NCI-H1694 treated with DMSO at 0.1 percent for 48 hours (cell line): Measurements from ENCODE around the gene SKP1.

Source experiments
- DNase-seq: peaks from one replicate; lab custom pipeline; 2025; lab: John Stamatoyannopoulos, UW

Gene SKP1

GRCh38 chr5:134113902-134114875 lies 62.6 kb downstream of the SKP1 start, which contains the start of gene TCF7:
Gene TCF7 (plus strand): TSS chr5:134114681. CDS start chr5:134114907, 226 bp downstream.
- peak; percentile 49 for DNase-seq

GRCh38 chr5:134113363-134113889 lies 63.3 kb downstream of the SKP1 start:
- DNase-seq: no peak

- no peak for DNase-seq
Measured at GRCh38 chr5:134112726-134113362, 63.9 kb downstream of the SKP1 start.

GRCh38 chr5:134111741-134112647 lies 64.8 kb downstream of the SKP1 start:
- no peak for DNase-seq

- DNase-seq: peak; percentile 59
Measured at GRCh38 chr5:134110382-134110781, 66.4 kb downstream of the SKP1 start.

GRCh38 chr5:134107779-134108178 lies 69.0 kb downstream of the SKP1 start:
- no peak for DNase-seq

- DNase-seq: peak; percentile 33
Measured at GRCh38 chr5:134106991-134107701, 69.6 kb downstream of the SKP1 start.

GRCh38 chr5:134103998-134104654 lies 72.6 kb downstream of the SKP1 start:
- no peak for DNase-seq

- no peak for DNase-seq
Measured at GRCh38 chr5:134103397-134103796, 73.4 kb downstream of the SKP1 start.

- DNase-seq: peak; percentile 19
Measured at GRCh38 chr5:134101686-134102439, 74.9 kb downstream of the SKP1 start.

- DNase-seq: no peak
Measured at GRCh38 chr5:134100283-134101091, 76.3 kb downstream of the SKP1 start.

GRCh38 chr5:134099939-134100282 lies 76.8 kb downstream of the SKP1 start:
- DNase-seq: no peak

GRCh38 chr5:134099288-134099872 lies 77.4 kb downstream of the SKP1 start:
- no peak for DNase-seq
